HG02938 (cell line): ENCODE measurements around the gene THOP1.

Experiments
- ATAC-seq: cut with Tn5 transposase; IDR thresholded peaks from one replicate; pipeline ENCODE4 v1.9.1; 2021; ENCODE audit warnings: mild to moderate bottlenecking, moderate library complexity; ENCODE audit not compliant: unreplicated experiment

THOP1 gene

GRCh38 chr19:2802826-2803225 is 17.5 kb downstream of the THOP1 start:
- no peak for ATAC-seq

GRCh38 chr19:2803486-2804155 is 18.3 kb downstream of the THOP1 start:
- ATAC-seq = no peak

- ATAC-seq = no peak
Measured at GRCh38 chr19:2804156-2805004, 19.1 kb downstream of the THOP1 start.

- no peak for ATAC-seq
Measured at GRCh38 chr19:2805261-2805900, 20.1 kb downstream of the THOP1 start.

- ATAC-seq = no peak
Measured at GRCh38 chr19:2805991-2806649, 20.8 kb downstream of the THOP1 start.

GRCh38 chr19:2806736-2807378 is 21.6 kb downstream of the THOP1 start:
- no peak for ATAC-seq

- no peak for ATAC-seq
Measured at GRCh38 chr19:2807379-2808128, 22.3 kb downstream of the THOP1 start.

GRCh38 chr19:2808129-2808941 is 23.0 kb downstream of the THOP1 start:
- no peak for ATAC-seq

- no peak for ATAC-seq
Measured at GRCh38 chr19:2809387-2810140, 24.3 kb downstream of the THOP1 start.

GRCh38 chr19:2810141-2811091 is 25.1 kb downstream of the THOP1 start:
- ATAC-seq = no peak

- no peak for ATAC-seq
Measured at GRCh38 chr19:2811221-2811722, 26.0 kb downstream of the THOP1 start.

GRCh38 chr19:2811735-2812413 is 26.6 kb downstream of the THOP1 start:
- ATAC-seq = no peak

GRCh38 chr19:2812414-2813234 is 27.3 kb downstream of the THOP1 start:
- ATAC-seq = no peak

- no peak for ATAC-seq
Measured at GRCh38 chr19:2813235-2814160, 28.2 kb downstream of the THOP1 start.

- ATAC-seq = no peak
Measured at GRCh38 chr19:2814426-2814825, 29.1 kb downstream of the THOP1 start.
